HG03039 (cell line): ENCODE measurements around the gene DCANP1.
A peak's percentile ranks its signal among the peaks of the same experiment; 100 is the strongest.

Source experiments
- ATAC-seq: cut with Tn5 transposase; IDR thresholded peaks from one replicate; pipeline ENCODE4 v1.9.1; 2021; ENCODE audit warnings: mild to moderate bottlenecking, moderate library complexity; ENCODE audit not compliant: unreplicated experiment

Gene DCANP1

GRCh38 chr5:135481387-135481786 is 34.2 kb upstream of the DCANP1 start:
- no peak for ATAC-seq

DNA sequence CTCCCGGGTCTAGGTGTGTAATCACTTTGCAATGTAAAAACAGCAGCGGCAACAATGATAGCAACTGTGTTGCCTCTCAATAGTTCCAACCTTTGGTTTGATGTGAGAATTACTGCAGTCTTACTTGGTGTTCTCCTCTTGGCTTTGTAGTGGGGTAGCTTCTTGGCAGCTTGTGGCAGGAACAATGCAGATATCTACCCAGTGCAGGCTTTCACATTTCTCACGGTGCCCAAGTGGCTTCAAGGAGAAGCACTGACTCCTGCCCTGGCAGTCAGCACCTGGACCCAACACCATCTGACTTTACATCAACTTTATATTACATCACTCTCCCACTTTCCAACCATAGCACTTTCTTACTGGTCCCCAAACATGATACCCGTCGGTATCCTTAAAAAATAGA is 33.4 kb upstream of the DCANP1 start:
- ATAC-seq, result no peak

DNA sequence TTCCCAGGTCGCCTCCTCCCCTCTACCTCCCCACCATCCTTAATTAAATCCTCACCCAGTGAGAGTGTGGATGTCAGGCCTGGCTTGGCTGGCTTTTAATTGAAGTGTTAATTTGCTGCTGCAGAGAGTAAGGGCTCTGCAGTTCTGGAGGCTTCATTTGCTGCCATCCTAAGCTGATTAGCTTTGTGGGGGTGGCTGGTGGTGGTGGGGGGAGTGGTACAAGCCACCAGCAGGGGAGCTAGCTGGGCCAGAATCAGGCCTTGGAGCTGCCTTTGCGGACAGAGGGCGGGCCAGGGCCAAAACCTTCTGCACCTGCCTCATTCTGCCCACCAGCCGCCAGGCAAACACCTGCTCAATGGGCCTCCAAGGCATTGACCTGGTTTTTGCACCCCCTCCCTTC is 31.8 kb upstream of the DCANP1 start:
- no peak for ATAC-seq

- ATAC-seq, result no peak
Observed at GRCh38 chr5:135477613-135478066, 30.5 kb upstream of the DCANP1 start.

DNA sequence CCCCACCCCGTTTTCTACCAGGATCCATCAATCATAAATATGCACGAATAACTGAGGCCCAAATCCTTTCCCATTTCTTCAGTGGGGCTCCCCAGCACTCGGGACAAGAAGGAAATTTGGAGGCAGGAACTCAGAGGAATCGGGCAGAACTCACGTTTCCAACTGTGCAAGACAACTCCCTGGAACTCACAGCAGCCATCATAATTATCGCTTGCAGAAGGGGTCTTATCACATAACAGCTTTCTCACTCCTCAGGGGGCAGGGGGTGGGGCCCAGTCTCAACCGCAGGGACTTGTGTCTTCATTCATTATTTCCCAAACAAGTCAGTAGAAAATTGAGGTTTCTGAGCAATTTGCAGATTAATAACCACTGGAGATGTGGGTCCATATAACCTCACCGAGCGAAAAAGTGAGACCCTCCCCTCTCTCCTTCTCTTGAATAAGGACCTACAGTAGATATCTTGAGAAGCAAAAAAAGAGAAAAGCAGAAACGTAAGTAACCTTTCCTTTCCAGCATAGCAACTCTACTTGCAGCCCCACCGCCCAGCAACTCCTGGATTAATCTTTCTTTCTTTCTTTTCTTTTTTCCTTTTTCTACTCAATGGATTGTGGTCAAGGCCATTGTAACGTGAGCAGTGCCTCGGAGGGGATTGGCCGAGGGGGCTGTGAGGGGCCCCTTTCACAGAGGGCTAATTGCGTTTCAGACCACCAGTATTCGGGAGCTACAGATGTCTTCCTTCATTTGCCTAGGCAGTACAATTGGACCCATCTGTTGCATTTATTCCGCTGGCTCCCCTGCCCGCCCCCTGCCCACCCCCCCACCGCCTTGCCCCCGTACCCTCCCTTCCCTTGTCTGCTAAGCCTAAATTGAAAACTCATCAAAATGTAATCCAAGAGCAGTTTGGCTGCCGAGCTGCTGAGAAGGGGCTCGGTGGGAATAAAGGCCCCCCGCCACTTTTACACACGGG is 29.8 kb upstream of the DCANP1 start:
- no peak for ATAC-seq

DNA sequence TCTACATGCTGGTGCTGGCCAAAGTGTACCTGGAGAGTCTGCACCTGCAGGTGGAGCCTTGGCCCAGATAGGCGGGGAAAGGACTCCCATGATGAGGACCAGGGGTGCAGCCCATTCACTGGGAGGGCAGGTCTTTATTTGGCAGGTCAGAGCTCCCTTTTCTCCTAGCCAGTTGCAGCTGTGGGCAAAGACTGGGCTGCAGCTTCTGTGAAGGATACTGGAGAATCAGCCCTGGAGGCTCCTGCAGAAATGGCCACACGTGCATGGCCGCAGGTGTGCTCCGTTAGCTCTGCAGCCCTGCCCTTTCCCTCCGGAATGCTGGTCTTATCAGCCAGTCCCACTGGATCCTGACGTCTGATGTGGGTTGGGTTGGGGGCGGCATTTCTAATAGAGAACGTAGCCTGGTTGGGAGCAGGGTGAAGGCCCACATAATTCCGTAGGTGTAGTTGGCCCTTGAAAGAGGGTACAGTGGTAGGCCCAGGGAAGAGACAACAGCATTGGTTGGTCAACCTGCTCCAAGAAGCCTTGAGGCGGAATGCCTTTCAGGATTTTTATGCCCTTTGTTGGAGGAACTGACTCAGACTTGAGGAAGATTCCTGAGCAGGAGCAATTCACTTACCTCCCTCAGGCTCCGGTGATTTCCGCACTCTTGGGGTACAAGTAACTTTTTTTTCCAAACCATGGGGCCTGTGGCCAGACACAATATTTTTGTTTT is 27.0 kb upstream of the DCANP1 start:
- ATAC-seq, result no peak

GRCh38 chr5:135472141-135472540 is 25.0 kb upstream of the DCANP1 start:
- ATAC-seq, result no peak

DNA sequence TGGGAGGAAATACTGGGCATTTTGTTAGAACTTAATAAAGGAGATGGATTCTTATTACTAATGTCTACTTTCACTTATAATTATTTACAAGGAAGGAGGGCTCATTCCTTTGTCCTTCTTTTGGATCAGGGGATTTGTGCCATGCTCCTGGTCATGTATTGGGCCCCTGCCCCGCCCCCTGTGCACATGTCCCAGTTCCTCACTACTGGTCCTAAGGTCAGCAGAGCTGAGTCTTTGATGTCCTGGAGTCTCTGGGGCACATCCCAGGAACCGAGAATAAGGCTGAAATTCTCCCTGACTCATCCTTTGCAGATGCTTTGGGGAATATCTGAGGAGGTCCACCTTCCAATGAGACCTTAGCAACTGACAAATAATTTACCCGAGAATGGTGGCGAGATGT is 24.6 kb upstream of the DCANP1 start:
- ATAC-seq, result no peak

DNA sequence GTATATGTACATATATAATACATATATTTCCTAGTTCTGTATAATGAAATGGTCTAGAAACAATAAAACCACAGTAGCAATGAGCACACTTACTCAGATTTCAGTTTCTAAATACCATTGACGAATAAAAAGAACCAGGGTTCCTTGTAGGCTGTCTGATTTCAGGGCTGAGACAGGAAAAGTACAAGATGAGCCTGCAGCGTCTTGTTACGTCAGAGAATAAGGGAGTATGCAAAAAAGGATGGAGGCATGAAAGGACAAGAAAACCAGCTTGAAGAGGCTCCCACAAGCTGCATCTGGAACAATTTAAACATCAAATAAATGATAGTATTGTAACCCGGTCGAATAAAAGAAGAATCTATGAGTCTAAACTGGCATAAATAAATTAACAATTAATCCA is 22.8 kb upstream of the DCANP1 start:
- no peak for ATAC-seq

DNA sequence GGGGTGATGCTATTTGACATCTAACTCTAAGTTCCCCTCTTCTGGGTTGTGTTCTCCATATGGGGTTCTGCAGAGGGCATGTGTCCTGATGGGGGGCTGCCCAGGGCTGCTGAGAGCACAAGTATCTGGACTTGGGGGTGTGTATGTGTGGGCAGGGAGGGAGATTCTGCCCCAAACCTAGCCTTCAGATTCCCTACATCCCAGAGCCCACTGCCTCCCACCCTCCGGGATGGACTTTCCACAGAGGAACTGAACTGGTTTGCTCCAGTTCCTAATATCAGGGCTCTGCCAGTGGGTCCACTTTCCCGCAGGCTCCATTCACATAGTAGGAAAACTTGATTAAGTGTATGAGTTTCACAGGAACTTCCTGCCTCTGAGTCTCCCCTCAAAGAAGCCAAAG is 21.4 kb upstream of the DCANP1 start:
- ATAC-seq, result no peak

DNA sequence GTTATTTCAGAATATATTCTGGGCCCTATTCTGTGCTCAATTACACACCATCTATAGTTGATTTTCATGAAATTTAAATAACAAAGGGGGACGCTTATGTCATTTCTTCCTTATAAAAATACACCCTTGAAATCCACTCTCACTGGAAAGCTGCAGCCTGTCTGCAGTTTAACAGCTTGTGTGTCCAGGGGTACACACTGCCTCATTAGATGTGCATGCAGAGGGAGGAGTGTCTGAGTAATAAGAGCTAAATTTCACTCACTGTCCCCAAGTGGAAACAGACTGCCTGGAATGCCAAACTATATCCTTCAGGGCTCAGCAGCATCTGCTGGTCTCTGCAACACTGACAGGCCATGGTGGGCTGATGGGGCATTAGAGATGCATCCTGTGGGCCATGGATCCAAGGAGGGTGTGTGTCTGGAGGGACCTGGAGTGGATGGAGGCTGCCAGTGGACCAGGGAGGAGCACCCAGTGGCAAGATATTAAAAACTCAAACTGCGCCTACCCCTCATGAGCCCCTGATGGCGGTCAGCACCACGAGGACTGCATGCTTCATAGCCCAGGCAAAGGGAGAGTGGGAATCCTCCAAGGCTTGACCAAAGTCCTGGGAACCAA is 20.8 kb upstream of the DCANP1 start:
- ATAC-seq, result no peak

GRCh38 chr5:135467051-135467625 is 20.0 kb upstream of the DCANP1 start:
- ATAC-seq, result no peak

DNA sequence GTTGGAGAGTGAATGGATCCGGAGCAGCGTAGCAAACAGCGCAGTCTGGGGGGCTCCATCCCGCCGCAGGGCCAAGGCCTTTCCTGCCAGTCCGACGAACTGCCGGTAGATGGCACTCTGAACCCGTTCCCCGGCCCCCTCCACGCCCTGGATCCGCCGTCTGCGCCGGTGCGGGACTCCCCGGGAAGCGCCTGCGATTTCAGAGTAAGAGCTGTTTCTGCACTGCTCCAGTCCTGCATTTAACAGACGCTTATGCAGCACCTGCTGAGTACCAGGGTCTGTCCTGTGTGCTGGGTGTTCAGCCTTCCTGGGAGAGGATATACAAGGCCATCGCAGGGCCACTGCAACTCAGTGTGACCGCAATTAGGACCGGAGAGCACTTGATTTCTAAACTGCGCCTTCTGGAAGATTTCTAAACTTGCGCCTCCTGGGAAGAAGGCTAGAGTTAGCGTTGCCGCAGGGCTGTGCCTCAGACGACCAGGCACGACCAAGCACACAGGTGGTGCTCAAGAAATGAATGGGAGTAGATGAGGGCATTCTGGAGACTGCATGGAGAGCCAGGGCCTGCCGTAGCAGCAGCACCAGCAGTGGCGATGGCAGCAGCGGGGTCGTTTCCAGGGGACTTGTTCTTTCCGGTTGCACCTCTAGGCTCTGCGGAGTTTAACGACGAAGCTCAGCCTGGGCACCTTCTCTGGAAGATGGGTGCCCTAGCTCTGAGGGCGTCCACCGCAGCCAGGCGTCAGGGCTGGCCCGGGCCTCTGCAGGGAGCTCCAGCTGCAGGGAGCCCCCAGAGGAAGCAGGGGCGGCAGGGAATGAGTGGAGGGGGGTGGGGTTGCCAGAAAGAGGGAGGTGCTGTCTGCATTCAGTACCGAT is 19.3 kb upstream of the DCANP1 start:
- ATAC-seq, result peak; percentile 62

- no peak for ATAC-seq
Observed at GRCh38 chr5:135465391-135466122, 18.4 kb upstream of the DCANP1 start.

DNA sequence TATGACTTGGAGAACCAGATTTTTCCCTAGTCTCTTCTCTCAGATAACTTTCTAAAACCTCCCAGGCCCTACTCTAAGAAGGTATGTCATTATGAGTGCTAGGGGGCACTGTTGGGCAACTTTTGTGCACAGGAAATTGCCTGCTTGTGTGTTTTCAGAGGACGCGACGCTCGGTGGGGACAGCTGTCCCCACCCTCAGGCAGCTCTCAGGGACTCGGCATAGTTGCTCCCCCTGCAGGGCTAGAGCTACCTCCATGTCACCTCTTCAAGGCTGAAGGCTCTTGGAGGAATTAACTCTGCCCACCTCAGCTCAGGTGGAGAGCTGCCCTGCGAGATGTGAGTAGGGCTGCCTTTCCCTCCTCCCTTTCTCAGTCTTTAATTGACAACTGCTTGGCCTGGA is 15.2 kb upstream of the DCANP1 start:
- peak; percentile 36 for ATAC-seq

- ATAC-seq, result no peak
Observed at GRCh38 chr5:135461481-135462151, 14.5 kb upstream of the DCANP1 start.

DNA sequence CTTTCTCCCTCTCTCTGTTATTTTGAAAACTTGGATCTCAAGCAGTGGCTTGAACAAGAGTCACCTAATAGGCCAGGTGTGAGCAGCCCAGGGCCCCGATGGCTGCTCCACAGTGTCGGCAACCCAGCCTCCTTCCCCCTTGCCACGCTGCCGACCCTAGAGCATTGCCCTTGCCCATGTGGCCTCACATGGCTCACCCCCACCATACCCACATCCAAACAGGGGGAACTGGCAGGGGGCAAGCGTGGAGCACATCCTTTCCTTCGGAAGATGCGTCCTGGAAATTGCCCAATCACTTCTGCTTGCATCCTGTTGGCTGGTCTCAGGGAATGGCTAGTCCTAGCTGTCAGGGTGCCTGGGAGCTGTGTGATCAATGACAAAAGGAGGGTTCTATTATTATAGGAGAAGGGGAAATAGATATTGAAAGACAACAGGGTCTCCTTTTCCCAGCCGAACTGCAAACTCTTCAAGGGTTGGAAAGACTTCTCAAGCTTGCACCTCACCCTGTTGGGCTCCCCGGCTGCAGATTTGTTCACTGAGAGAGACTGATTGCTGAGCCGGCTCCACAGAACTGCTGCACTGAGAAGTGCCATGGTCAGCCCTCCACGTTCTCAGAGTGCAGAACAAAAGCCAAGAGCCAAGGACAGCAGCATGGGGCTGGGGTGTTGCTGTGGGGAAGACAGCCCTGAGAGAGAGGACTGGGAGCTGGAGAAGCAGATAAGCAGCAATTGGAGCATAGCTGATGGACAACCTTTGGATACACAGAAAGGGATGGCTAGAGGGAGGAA is 13.3 kb upstream of the DCANP1 start:
- no peak for ATAC-seq

GRCh38 chr5:135458921-135459331 is 11.8 kb upstream of the DCANP1 start:
- no peak for ATAC-seq
